Liver (tissue), 9 donors: ENCODE measurements around the gene WWC2. TPM values are rescaled to one million over a fixed set of nuclear protein-coding genes. Genes with fewer than 3 reads are reported as not detected.

Experiments used
- DNase-seq: peaks from one replicate; pipeline ENCODE4 v3.0.0-alpha.2; 2017; ENCODE audit warnings: low spot score
- H3K27ac ChIP-seq, 2 donors: one replicate each; pipeline ENCODE4 v1.7.0; 2013; ENCODE audit warnings: inconsistent platforms in 2 of 2, low read length in 2 of 2, control low read depth in 1 of 2, low read depth in 1 of 2, mild to moderate bottlenecking in 1 of 2
- H3K27me3 ChIP-seq, 4 donors: one replicate each; pipeline versions ENCODE4 v1.6.1 to v1.7.0; 2013; ENCODE audit warnings: low read length in 3 of 4, inconsistent platforms in 1 of 4, mild to moderate bottlenecking in 1 of 4, moderate library complexity in 1 of 4; ENCODE audit not compliant: control insufficient read depth in 4 of 4, insufficient read depth in 4 of 4
- H3K36me3 ChIP-seq, 4 donors: one replicate each; pipeline versions ENCODE4 v1.6.1 to v1.7.0; 2013; ENCODE audit warnings: low read length in 3 of 4, mild to moderate bottlenecking in 3 of 4, low read depth in 1 of 4, moderate library complexity in 1 of 4; ENCODE audit not compliant: control insufficient read depth in 4 of 4, insufficient read depth in 3 of 4
- H3K4me1 ChIP-seq, 4 donors: one replicate each; pipeline versions ENCODE4 v1.6.1 to v1.7.0; 2013; ENCODE audit warnings: low read length in 3 of 4, mild to moderate bottlenecking in 3 of 4, moderate library complexity in 1 of 4; ENCODE audit not compliant: control insufficient read depth in 4 of 4, insufficient read depth in 4 of 4
- H3K4me3 ChIP-seq, 3 donors: one replicate each; pipeline versions ENCODE4 v1.6.1 to v1.7.0; 2013; ENCODE audit warnings: low read length in 3 of 3, control low read depth in 1 of 3, low read depth in 1 of 3, mild to moderate bottlenecking in 1 of 3
- H3K9ac ChIP-seq, 2 donors: one replicate each; pipeline ENCODE4 v1.7.0; 2013; ENCODE audit warnings: low read length in 2 of 2, mild to moderate bottlenecking in 2 of 2, moderate library complexity in 2 of 2, control low read depth in 1 of 2, low read depth in 1 of 2
- H3K9me3 ChIP-seq, 4 donors: one replicate each; pipeline versions ENCODE4 v1.6.1 to v1.7.0; 2013; ENCODE audit warnings: low read length in 3 of 4; ENCODE audit not compliant: control insufficient read depth in 4 of 4
- CTCF ChIP-seq: fragments of 150-350 bp; IDR thresholded peaks from 2 replicates; pipeline ENCODE4 v1.5.1; 2017; ENCODE audit warnings: improper control_type of control experiment, low read depth, low read length; ENCODE audit not compliant: missing input control
- FOXA1 ChIP-seq: IDR thresholded peaks from 2 replicates; pipeline ENCODE4 v1.6.1; 2016; ENCODE audit warnings: antibody characterized with exemption
- FOXA2 ChIP-seq: IDR thresholded peaks from 2 replicates; pipeline ENCODE4 v1.6.1; 2016; ENCODE audit warnings: antibody characterized with exemption
- GABPA ChIP-seq, 2 donors: IDR thresholded peaks in 1 of 2; conservative IDR thresholded peaks in 1 of 2; 2 replicates each; pipeline ENCODE4 v1.6.1; 2016; ENCODE audit warnings: antibody characterized with exemption in 2 of 2, mild to moderate bottlenecking in 1 of 2, moderate library complexity in 1 of 2
- HNF4A ChIP-seq, 2 donors: conservative IDR thresholded peaks; 2 replicates each; pipeline ENCODE4 v1.6.1; 2016; ENCODE audit warnings: antibody characterized with exemption in 2 of 2, mild to moderate bottlenecking in 2 of 2
- JUND ChIP-seq, 2 donors: IDR thresholded peaks; 2 replicates each; pipeline ENCODE4 v1.6.1; 2016; ENCODE audit warnings: antibody characterized with exemption in 2 of 2
- MAX ChIP-seq: IDR thresholded peaks from 2 replicates; pipeline ENCODE4 v1.6.1; 2016; ENCODE audit warnings: antibody characterized with exemption
- NR2F2 ChIP-seq: IDR thresholded peaks from 2 replicates; pipeline ENCODE4 v1.6.1; 2016; ENCODE audit warnings: antibody characterized with exemption
- RAD21 ChIP-seq, 2 donors: IDR thresholded peaks; 2 replicates each; pipeline ENCODE4 v1.6.1; 2016; ENCODE audit warnings: antibody characterized with exemption in 2 of 2, mild to moderate bottlenecking in 2 of 2
- RXRA ChIP-seq, 2 donors: IDR thresholded peaks; 2 replicates each; pipeline ENCODE4 v1.6.1; 2017 to 2018; ENCODE audit warnings: antibody characterized with exemption in 2 of 2, mild to moderate bottlenecking in 1 of 2
- SP1 ChIP-seq: IDR thresholded peaks from 2 replicates; pipeline ENCODE4 v1.6.1; 2018; ENCODE audit warnings: antibody characterized with exemption, mild to moderate bottlenecking
- YY1 ChIP-seq: IDR thresholded peaks from 2 replicates; pipeline ENCODE4 v1.6.1; 2016; ENCODE audit warnings: antibody characterized with exemption, mild to moderate bottlenecking
- ZBTB33 ChIP-seq: IDR thresholded peaks from 2 replicates; pipeline ENCODE4 v1.6.1; 2016; ENCODE audit warnings: antibody characterized with exemption
- WGBS: extraction: QIAGEN DNeasy Blood & Tissue Kit; methylation state at CpG from one replicate; pipeline ENCODE4 v1.1.7; 2013; 5-methylcytosine and 5-hydroxymethylcytosine counted together
- polyA plus RNA-seq, 2 donors: library from polyadenylated mRNA; stranded (reverse) in 1 of 2; unstranded in 1 of 2; fragments of 200-250 nt in 1 of 2; fragments of >200 nt in 1 of 2; fragmentation: Nextera tagmentation in 1 of 2; extraction: Ambion mirVana in 1 of 2; gene quantifications; one replicate each; pipeline versions ENCODE4 v1.2.1 to v1.2.3, GENCODE V29; 2013 to 2015
- total RNA-seq, 2 donors: library from RNA; depleted of rRNA; stranded (reverse); fragments of >200 nt; gene quantifications; one replicate each; pipeline ENCODE4 v1.2.3, GENCODE V29; 2014
- donor health status: healthy.
- donor health status: healthy.
- donor health status: healthy.
- donor health status: healthy.
- donor health status: healthy.

Gene WWC2
- total and polyA plus RNA-seq, 4 donors = 8.6 to 60.1 (median 13.3) TPM

GRCh38 chr4:183068502-183068901 lies 30.6 kb upstream of the WWC2 start:
- H3K27me3 ChIP-seq = no peaks in the 10 kb centered on the region
- no peak for DNase-seq
- peaks cover 0 to 3% (median under 1%) of the 10 kb centered on the region in 4 donors for H3K9me3 ChIP-seq
- H3K36me3 ChIP-seq = no peaks in the 10 kb centered on the region
- H3K27ac ChIP-seq = no peak overlapping the region
- WGBS = 92% methylated on average over 5 of the region's 5 CpGs
- no peak for TF ChIP-seq MAX
- TF ChIP-seq NR2F2 = no peak
- no peak for TF ChIP-seq ZBTB33
- no peak for TF ChIP-seq GABPA (IDR thresholded peaks at IDR 0.05 in 1 of 2, conservative IDR thresholded peaks at IDR 0.05 in 1 of 2)
- no peak for TF ChIP-seq RXRA (IDR thresholded peaks at IDR 0.05)
- no peak for TF ChIP-seq RAD21 (IDR thresholded peaks at IDR 0.05)
- no peak for TF ChIP-seq HNF4A (conservative IDR thresholded peaks at IDR 0.05)
- no peak for TF ChIP-seq YY1
- no peak for TF ChIP-seq FOXA2
- no peak for TF ChIP-seq CTCF
- TF ChIP-seq JUND (IDR thresholded peaks at IDR 0.05) = no peak
- H3K4me1 ChIP-seq = peaks cover 0 to 9% (median 2%) of the 10 kb centered on the region in 4 donors
- H3K9ac ChIP-seq = no peak overlapping the region
- H3K4me3 ChIP-seq = no peak overlapping the region

- peaks cover 0 to 21% (median 15%) of the 10 kb centered on the region in 4 donors for H3K4me1 ChIP-seq
- no peaks in the 10 kb centered on the region for H3K27me3 ChIP-seq
- peaks cover 0 to 3% (median under 1%) of the 10 kb centered on the region in 4 donors for H3K9me3 ChIP-seq
- no peak for DNase-seq
- H3K4me3 ChIP-seq = no peak overlapping the region
- no peak overlapping the region for H3K9ac ChIP-seq
- no peak overlapping the region for H3K27ac ChIP-seq
- no peaks in the 10 kb centered on the region for H3K36me3 ChIP-seq
- no peak for TF ChIP-seq CTCF
- TF ChIP-seq RAD21 (IDR thresholded peaks at IDR 0.05) = no peak
- no peak for TF ChIP-seq MAX
- no peak for TF ChIP-seq YY1
- TF ChIP-seq FOXA1 = no peak
- no peak for TF ChIP-seq SP1
- TF ChIP-seq NR2F2 = no peak
These were observed 27.8 kb upstream of the WWC2 start for GRCh38 chr4:183071222-183071621.
